ENCODE measurements around the gene CDC123.

Gene CDC123

DNA sequence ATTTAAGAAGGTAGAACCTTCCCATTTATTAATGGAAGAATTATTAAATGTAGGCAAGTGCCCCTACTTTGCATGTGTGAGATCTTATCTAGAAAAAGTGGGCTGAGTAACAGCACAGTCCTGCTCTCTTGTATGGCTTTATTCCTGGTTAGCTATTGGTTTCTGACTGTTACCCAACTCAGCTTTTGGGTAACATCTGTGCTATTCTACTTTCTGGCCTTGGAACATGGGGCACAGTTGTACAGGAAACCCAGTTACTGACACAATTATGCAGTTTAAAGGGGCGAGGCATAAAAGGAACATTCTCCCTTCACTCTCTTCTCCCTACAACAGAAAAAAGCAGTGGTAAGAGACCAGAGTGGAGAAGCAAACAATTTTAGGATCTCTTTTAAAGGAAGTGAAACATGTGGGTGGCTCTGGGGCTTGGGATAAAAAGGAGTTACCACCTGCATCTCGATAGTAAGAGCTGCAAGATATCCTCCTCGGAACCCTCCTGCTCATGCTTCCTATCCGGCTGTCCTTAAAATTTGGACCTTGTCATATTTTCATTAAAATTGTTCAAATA lies 16.3 kb upstream of the CDC123 start:
- TF ChIP-seq, protein P1, sequence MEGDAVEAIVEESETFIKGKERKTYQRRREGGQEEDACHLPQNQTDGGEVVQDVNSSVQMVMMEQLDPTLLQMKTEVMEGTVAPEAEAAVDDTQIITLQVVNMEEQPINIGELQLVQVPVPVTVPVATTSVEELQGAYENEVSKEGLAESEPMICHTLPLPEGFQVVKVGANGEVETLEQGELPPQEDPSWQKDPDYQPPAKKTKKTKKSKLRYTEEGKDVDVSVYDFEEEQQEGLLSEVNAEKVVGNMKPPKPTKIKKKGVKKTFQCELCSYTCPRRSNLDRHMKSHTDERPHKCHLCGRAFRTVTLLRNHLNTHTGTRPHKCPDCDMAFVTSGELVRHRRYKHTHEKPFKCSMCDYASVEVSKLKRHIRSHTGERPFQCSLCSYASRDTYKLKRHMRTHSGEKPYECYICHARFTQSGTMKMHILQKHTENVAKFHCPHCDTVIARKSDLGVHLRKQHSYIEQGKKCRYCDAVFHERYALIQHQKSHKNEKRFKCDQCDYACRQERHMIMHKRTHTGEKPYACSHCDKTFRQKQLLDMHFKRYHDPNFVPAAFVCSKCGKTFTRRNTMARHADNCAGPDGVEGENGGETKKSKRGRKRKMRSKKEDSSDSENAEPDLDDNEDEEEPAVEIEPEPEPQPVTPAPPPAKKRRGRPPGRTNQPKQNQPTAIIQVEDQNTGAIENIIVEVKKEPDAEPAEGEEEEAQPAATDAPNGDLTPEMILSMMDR (IDR thresholded peaks at IDR 0.05; ENCODE audit: insufficient read depth, low read length) = no peak
- TF ChIP-seq GABPA (IDR thresholded peaks at IDR 0.05; ENCODE audit: low read depth) = no peak
- TF ChIP-seq POLR2AphosphoS5 (IDR thresholded peaks at IDR 0.05; ENCODE audit: low read depth) = 0 out of 2 replicates have a peak, but pooled peaks have one; percentile 25
- TF ChIP-seq, protein P2, sequence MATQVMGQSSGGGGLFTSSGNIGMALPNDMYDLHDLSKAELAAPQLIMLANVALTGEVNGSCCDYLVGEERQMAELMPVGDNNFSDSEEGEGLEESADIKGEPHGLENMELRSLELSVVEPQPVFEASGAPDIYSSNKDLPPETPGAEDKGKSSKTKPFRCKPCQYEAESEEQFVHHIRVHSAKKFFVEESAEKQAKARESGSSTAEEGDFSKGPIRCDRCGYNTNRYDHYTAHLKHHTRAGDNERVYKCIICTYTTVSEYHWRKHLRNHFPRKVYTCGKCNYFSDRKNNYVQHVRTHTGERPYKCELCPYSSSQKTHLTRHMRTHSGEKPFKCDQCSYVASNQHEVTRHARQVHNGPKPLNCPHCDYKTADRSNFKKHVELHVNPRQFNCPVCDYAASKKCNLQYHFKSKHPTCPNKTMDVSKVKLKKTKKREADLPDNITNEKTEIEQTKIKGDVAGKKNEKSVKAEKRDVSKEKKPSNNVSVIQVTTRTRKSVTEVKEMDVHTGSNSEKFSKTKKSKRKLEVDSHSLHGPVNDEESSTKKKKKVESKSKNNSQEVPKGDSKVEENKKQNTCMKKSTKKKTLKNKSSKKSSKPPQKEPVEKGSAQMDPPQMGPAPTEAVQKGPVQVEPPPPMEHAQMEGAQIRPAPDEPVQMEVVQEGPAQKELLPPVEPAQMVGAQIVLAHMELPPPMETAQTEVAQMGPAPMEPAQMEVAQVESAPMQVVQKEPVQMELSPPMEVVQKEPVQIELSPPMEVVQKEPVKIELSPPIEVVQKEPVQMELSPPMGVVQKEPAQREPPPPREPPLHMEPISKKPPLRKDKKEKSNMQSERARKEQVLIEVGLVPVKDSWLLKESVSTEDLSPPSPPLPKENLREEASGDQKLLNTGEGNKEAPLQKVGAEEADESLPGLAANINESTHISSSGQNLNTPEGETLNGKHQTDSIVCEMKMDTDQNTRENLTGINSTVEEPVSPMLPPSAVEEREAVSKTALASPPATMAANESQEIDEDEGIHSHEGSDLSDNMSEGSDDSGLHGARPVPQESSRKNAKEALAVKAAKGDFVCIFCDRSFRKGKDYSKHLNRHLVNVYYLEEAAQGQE (IDR thresholded peaks at IDR 0.05; ENCODE audit: insufficient replicate concordance, low read depth) = no peak
- TF ChIP-seq SPI1 (IDR thresholded peaks at IDR 0.05; ENCODE audit: borderline replicate concordance, low read depth) = peak; percentile 13; the same call in 1 of the 2 replicates
- Histone ChIP-seq H3K27ac (replicated peaks) (peak overlapping the region; percentile 47), H3K4me3 (replicated peaks; ENCODE audit: insufficient read depth, low read length) (no peak overlapping the region), H3K27me3 (ENCODE audit: insufficient read depth, poor library complexity, severe bottlenecking) (no peaks in the 10 kb centered on the region)
- DNase-seq (ENCODE audit: low read depth in 1 of 2, low spot score in 1 of 2) = peak; percentile 28 to 57

DNA sequence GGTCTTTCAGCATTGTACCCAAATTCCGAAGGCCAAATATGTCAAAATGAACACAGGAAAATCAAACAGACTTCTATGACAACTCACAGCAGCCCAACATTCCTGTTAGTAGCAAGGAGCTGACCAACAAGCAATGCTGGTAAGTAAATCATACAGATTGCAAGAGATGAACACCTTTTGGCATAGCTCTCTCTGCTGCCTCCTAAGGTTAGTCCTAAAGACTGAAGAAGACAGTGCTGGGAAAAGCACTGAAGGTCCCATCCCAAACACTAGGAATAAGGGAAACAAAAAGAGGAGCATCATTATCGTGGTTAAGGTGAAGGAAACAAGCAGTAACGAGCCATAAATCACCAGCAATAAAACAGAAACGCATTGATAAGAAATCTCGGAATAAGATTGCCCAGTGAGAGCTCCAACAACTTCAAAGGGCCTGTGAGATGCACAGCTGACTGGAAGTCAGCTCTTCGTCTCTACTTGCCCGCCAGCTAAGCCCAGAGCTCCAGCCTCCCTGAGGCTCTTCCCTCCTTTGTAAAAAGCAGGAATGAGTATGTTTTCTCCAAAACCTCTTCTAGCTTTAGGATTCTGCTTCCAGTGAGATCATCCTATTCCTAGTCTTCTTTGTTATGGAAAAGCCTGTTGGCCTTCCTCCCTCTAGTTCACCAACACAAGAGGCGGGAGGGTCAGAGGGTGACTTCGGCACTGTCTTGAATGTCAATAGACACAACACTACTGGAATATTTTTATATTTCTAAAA lies 15.6 kb upstream of the CDC123 start:
- Histone ChIP-seq H3K27me3 (ENCODE audit: insufficient read depth, poor library complexity, severe bottlenecking) (no peaks in the 10 kb centered on the region), H3K4me3 (replicated peaks; ENCODE audit: insufficient read depth, low read length) (no peak overlapping the region), H3K27ac (replicated peaks) (peak overlapping the region; percentile 47)
- TF ChIP-seq GABPA (IDR thresholded peaks at IDR 0.05; ENCODE audit: low read depth) (no peak), POLR2AphosphoS5 (IDR thresholded peaks at IDR 0.05; ENCODE audit: low read depth) (no peak), SPI1 (IDR thresholded peaks at IDR 0.05; ENCODE audit: borderline replicate concordance, low read depth) (no peak)
- TF ChIP-seq, protein P2 (IDR thresholded peaks at IDR 0.05; ENCODE audit: insufficient replicate concordance, low read depth) = no peak
- TF ChIP-seq, protein P1 (IDR thresholded peaks at IDR 0.05; ENCODE audit: insufficient read depth, low read length) = no peak
- DNase-seq (ENCODE audit: low read depth in 1 of 2, low spot score in 1 of 2) = no peak

DNA sequence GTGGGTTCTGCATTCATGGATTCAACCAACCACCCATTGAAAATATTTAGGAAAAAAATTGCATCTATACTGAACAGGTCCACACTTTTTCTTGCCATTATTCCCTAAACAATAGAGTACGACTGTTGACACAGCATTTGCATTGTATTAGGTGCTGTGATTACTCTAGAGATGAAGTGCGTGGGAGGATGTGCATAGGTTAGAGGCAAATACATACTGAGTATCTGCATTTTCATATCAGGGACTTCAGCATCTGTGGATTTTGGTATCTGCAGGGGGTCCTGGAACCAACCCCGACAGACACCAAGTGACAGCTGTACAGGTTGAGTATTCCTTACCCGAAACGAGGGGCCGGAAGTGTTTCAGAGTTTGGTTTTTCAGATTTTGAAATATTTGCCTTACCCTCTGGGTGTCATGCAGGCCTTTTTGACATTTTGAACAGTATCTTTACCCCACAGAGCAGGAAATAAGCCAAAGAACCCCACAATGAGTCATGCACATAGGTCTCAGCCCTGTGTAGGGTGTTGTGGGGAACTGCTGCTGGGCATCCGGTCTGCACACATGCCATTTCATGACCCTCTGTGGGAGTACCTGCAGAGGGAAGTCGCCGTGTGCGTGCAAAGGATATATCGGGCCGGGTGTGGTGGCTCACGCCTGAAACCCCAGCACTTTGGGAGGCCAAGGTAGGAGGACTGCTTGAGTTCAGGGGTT lies 14.8 kb upstream of the CDC123 start:
- H3K27ac ChIP-seq (replicated peaks) = peak overlapping the region; percentile 60
- DNase-seq (ENCODE audit: low read depth in 1 of 2, low spot score in 1 of 2) = peak; percentile 91 to 95
- TF ChIP-seq POLR2AphosphoS5 (IDR thresholded peaks at IDR 0.05; ENCODE audit: low read depth) = peak; percentile 81
- no peak for TF ChIP-seq GABPA (IDR thresholded peaks at IDR 0.05; ENCODE audit: low read depth)
- peak; percentile 63; the same call in 1 of the 2 replicates for TF ChIP-seq SPI1 (IDR thresholded peaks at IDR 0.05; ENCODE audit: borderline replicate concordance, low read depth)

DNA sequence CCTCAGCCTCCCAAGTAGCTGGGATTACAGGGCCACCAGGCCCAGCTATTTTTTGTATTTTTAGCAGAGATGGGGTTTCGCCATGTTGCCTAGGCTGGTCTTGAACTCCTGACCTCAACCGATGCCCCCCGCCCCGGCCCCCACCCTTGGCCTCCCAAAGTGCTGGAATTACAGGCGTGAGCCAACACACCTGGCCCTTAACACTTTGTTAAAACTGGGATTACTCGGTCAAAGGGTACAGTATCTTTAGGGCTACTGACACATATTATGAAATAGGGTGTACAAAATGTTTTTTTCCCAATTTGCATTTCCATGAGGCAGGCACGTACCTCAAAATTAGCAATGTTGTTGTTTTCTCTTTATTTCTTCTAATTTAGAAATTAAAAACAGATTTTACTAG lies 11.8 kb upstream of the CDC123 start:
- TF ChIP-seq, protein P1 (IDR thresholded peaks at IDR 0.05; ENCODE audit: insufficient read depth, low read length) = no peak
- TF ChIP-seq, protein P2 (IDR thresholded peaks at IDR 0.05; ENCODE audit: insufficient replicate concordance, low read depth) = no peak
- TF ChIP-seq POLR2AphosphoS5 (IDR thresholded peaks at IDR 0.05; ENCODE audit: low read depth) (no peak), SPI1 (IDR thresholded peaks at IDR 0.05; ENCODE audit: borderline replicate concordance, low read depth) (no peak), GABPA (IDR thresholded peaks at IDR 0.05; ENCODE audit: low read depth) (no peak)
- H3K4me3 ChIP-seq (replicated peaks; ENCODE audit: insufficient read depth, low read length) = no peak overlapping the region
- H3K27me3 ChIP-seq (ENCODE audit: insufficient read depth, poor library complexity, severe bottlenecking) = no peaks in the 10 kb centered on the region
- no peak overlapping the region for H3K27ac ChIP-seq (replicated peaks)
- DNase-seq (ENCODE audit: low read depth in 1 of 2, low spot score in 1 of 2) = no peak

More for the DNA sequence above, 14.8 kb upstream of the CDC123 start:
- Histone ChIP-seq H3K27me3 (ENCODE audit: insufficient read depth, poor library complexity, severe bottlenecking) (no peaks in the 10 kb centered on the region), H3K4me3 (replicated peaks; ENCODE audit: insufficient read depth, low read length) (no peak overlapping the region)
